Measurements from ENCODE around the gene SND1. TPM values are rescaled to one million over a fixed set of nuclear protein-coding genes. Genes with fewer than 3 reads are reported as not detected.
A peak's percentile ranks its signal among the peaks of the same experiment; 100 is the strongest.

The SND1 gene
- total and polyA plus RNA-seq, 2 donors (not counting 1 experiment from before 2014, with no cell fraction given), result 137 to 174 TPM

- peak in 1 of 2 donors; percentile 96 for DNase-seq (ENCODE audit: low read depth in 2 of 2)
- peaks cover 2% of the 10 kb centered on the region for H3K4me1 ChIP-seq (ENCODE audit: control insufficient read depth, extremely low read depth, insufficient read depth, low read length)
- no peak overlapping the region for H3K27ac ChIP-seq (ENCODE audit: insufficient read depth, low read length)
- H4K20me1 ChIP-seq (ENCODE audit: control insufficient read depth, extremely low read depth, insufficient read depth, low read length), result no peaks in the 10 kb centered on the region
- H3K27me3 ChIP-seq (ENCODE audit: control insufficient read depth, insufficient read depth, low read length), result no peaks in the 10 kb centered on the region
- no peaks in the 10 kb centered on the region for H3K79me2 ChIP-seq (ENCODE audit: control insufficient read depth, insufficient read depth, low read length)
- H3K9me3 ChIP-seq (ENCODE audit: control insufficient read depth, insufficient read depth, low read depth, low read length), result no peaks in the 10 kb centered on the region
- no peaks in the 10 kb centered on the region for H3K36me3 ChIP-seq (ENCODE audit: control insufficient read depth, insufficient read depth, low read length)
- H2AFZ ChIP-seq (ENCODE audit: low read length), result no peak overlapping the region
- H3K4me3 ChIP-seq (replicated peaks in 1 of 4; ENCODE audit: control extremely low read depth in 1 of 4, insufficient read depth in 1 of 4, low read depth in 3 of 4, low read length in 4 of 4), result no peak overlapping the region
- peak overlapping the region; percentile 36 for H3K4me2 ChIP-seq (ENCODE audit: extremely low read depth, insufficient read depth, low read length)
- no peak for TF ChIP-seq EZH2 (IDR thresholded peaks at IDR 0.05; ENCODE audit: low read length, missing control alignments)
- TF ChIP-seq, protein P1, sequence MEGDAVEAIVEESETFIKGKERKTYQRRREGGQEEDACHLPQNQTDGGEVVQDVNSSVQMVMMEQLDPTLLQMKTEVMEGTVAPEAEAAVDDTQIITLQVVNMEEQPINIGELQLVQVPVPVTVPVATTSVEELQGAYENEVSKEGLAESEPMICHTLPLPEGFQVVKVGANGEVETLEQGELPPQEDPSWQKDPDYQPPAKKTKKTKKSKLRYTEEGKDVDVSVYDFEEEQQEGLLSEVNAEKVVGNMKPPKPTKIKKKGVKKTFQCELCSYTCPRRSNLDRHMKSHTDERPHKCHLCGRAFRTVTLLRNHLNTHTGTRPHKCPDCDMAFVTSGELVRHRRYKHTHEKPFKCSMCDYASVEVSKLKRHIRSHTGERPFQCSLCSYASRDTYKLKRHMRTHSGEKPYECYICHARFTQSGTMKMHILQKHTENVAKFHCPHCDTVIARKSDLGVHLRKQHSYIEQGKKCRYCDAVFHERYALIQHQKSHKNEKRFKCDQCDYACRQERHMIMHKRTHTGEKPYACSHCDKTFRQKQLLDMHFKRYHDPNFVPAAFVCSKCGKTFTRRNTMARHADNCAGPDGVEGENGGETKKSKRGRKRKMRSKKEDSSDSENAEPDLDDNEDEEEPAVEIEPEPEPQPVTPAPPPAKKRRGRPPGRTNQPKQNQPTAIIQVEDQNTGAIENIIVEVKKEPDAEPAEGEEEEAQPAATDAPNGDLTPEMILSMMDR (conservative IDR thresholded peaks at IDR 0.05 in 1 of 2, IDR thresholded peaks at IDR 0.05 in 1 of 2; ENCODE audit: low read depth in 1 of 2, low read length in 2 of 2), result no peak
- H3K9ac ChIP-seq (ENCODE audit: insufficient read depth, low read length), result no peak overlapping the region
Observed at GRCh38 chr7:127892488-127893314, 240.7 kb downstream of the SND1 start.

- H3K9ac ChIP-seq (ENCODE audit: insufficient read depth, low read length), result no peak overlapping the region
- no peak for DNase-seq (ENCODE audit: low read depth in 2 of 2)
- H3K36me3 ChIP-seq (ENCODE audit: control insufficient read depth, insufficient read depth, low read length), result no peaks in the 10 kb centered on the region
- H3K4me2 ChIP-seq (ENCODE audit: extremely low read depth, insufficient read depth, low read length), result no peak overlapping the region
- H3K27ac ChIP-seq (ENCODE audit: insufficient read depth, low read length), result no peak overlapping the region
- H3K9me3 ChIP-seq (ENCODE audit: control insufficient read depth, insufficient read depth, low read depth, low read length), result no peaks in the 10 kb centered on the region
- TF ChIP-seq EZH2 (IDR thresholded peaks at IDR 0.05; ENCODE audit: low read length, missing control alignments), result no peak
- TF ChIP-seq, protein P1 (conservative IDR thresholded peaks at IDR 0.05 in 1 of 2, IDR thresholded peaks at IDR 0.05 in 1 of 2; ENCODE audit: low read depth in 1 of 2, low read length in 2 of 2), result no peak
- no peaks in the 10 kb centered on the region for H3K27me3 ChIP-seq (ENCODE audit: control insufficient read depth, insufficient read depth, low read length)
- H2AFZ ChIP-seq (ENCODE audit: low read length), result no peak overlapping the region
- H4K20me1 ChIP-seq (ENCODE audit: control insufficient read depth, extremely low read depth, insufficient read depth, low read length), result no peaks in the 10 kb centered on the region
- peaks cover 2% of the 10 kb centered on the region for H3K4me1 ChIP-seq (ENCODE audit: control insufficient read depth, extremely low read depth, insufficient read depth, low read length)
- no peak overlapping the region for H3K4me3 ChIP-seq (replicated peaks in 1 of 4; ENCODE audit: control extremely low read depth in 1 of 4, insufficient read depth in 1 of 4, low read depth in 3 of 4, low read length in 4 of 4)
- no peaks in the 10 kb centered on the region for H3K79me2 ChIP-seq (ENCODE audit: control insufficient read depth, insufficient read depth, low read length)
Observed at GRCh38 chr7:127893547-127893946, 241.6 kb downstream of the SND1 start.

DNA sequence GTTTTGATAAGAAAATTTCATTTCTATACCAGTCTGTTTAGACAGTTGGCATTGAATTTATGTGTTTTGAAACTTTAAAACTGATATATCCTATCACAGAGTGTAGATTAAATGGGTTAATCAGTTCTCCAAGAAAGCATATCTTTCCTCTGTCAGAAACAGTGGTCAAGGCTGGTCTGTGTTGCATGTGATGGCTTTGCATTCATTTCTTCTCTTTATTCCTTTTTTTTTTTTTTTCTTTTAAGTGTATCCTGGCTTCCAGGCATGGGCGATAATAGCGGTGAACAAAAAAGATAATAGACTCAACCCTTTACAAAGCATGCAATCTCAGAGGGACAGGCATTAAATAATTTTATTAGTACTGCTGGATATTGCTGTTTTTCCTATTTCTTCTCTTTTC lies 242.6 kb downstream of the SND1 start:
- Histone ChIP-seq H2AFZ (ENCODE audit: low read length) (no peak overlapping the region), H4K20me1 (ENCODE audit: control insufficient read depth, extremely low read depth, insufficient read depth, low read length) (no peaks in the 10 kb centered on the region), H3K27ac (ENCODE audit: insufficient read depth, low read length) (no peak overlapping the region), H3K4me2 (ENCODE audit: extremely low read depth, insufficient read depth, low read length) (no peak overlapping the region), H3K9ac (ENCODE audit: insufficient read depth, low read length) (no peak overlapping the region), H3K9me3 (ENCODE audit: control insufficient read depth, insufficient read depth, low read depth, low read length) (no peaks in the 10 kb centered on the region), H3K4me1 (ENCODE audit: control insufficient read depth, extremely low read depth, insufficient read depth, low read length) (peaks cover 2% of the 10 kb centered on the region), H3K79me2 (ENCODE audit: control insufficient read depth, insufficient read depth, low read length) (no peaks in the 10 kb centered on the region), H3K36me3 (ENCODE audit: control insufficient read depth, insufficient read depth, low read length) (no peaks in the 10 kb centered on the region), H3K27me3 (ENCODE audit: control insufficient read depth, insufficient read depth, low read length) (no peaks in the 10 kb centered on the region), H3K4me3 (replicated peaks in 1 of 4; ENCODE audit: control extremely low read depth in 1 of 4, insufficient read depth in 1 of 4, low read depth in 3 of 4, low read length in 4 of 4) (no peak overlapping the region)
- no peak for DNase-seq (ENCODE audit: low read depth in 2 of 2)
- no peak for TF ChIP-seq EZH2 (IDR thresholded peaks at IDR 0.05; ENCODE audit: low read length, missing control alignments)
- TF ChIP-seq, protein P1 (conservative IDR thresholded peaks at IDR 0.05 in 1 of 2, IDR thresholded peaks at IDR 0.05 in 1 of 2; ENCODE audit: low read depth in 1 of 2, low read length in 2 of 2), result no peak
